ENCODE data around the gene SERPINA5.

The SERPINA5 gene

GRCh38 chr14:94623856-94624499, 42.8 kb downstream of the SERPINA5 start:
- TF ChIP-seq TEAD4 (IDR thresholded peaks at IDR 0.05) (no peak), CEBPB (IDR thresholded peaks at IDR 0.05) (no peak), MAX (IDR thresholded peaks at IDR 0.05) (no peak), YY1 (IDR thresholded peaks at IDR 0.05; ENCODE audit: low read depth) (no peak), TCF12 (IDR thresholded peaks at IDR 0.05; ENCODE audit: low read depth) (no peak), REST (IDR thresholded peaks at IDR 0.05; ENCODE audit: low read depth) (no peak), FOXM1 (IDR thresholded peaks at IDR 0.05; ENCODE audit: borderline replicate concordance, low read depth) (no peak), ZBTB7A (IDR thresholded peaks at IDR 0.05; ENCODE audit: low read depth) (no peak), CREB1 (IDR thresholded peaks at IDR 0.05; ENCODE audit: low read depth) (no peak), NFIC (IDR thresholded peaks at IDR 0.05) (no peak), EP300 (IDR thresholded peaks at IDR 0.05; ENCODE audit: borderline replicate concordance) (no peak), RAD21 (IDR thresholded peaks at IDR 0.05; ENCODE audit: low read depth) (no peak), EGR1 (IDR thresholded peaks at IDR 0.05) (no peak), TAF1 (IDR thresholded peaks at IDR 0.05; ENCODE audit: low read depth) (no peak), USF1 (IDR thresholded peaks at IDR 0.05) (no peak)

- no peak for TF ChIP-seq REST (IDR thresholded peaks at IDR 0.05; ENCODE audit: low read depth)
- TF ChIP-seq USF1 (IDR thresholded peaks at IDR 0.05) = no peak
- TF ChIP-seq EGR1 (IDR thresholded peaks at IDR 0.05) = no peak
- no peak for TF ChIP-seq TCF12 (IDR thresholded peaks at IDR 0.05; ENCODE audit: low read depth)
- no peak for TF ChIP-seq TEAD4 (IDR thresholded peaks at IDR 0.05)
- no peak for TF ChIP-seq YY1 (IDR thresholded peaks at IDR 0.05; ENCODE audit: low read depth)
- TF ChIP-seq ZBTB7A (IDR thresholded peaks at IDR 0.05; ENCODE audit: low read depth) = no peak
- no peak for TF ChIP-seq RAD21 (IDR thresholded peaks at IDR 0.05; ENCODE audit: low read depth)
- TF ChIP-seq EP300 (IDR thresholded peaks at IDR 0.05; ENCODE audit: borderline replicate concordance) = no peak
- TF ChIP-seq FOXM1 (IDR thresholded peaks at IDR 0.05; ENCODE audit: borderline replicate concordance, low read depth) = no peak
- no peak for TF ChIP-seq TAF1 (IDR thresholded peaks at IDR 0.05; ENCODE audit: low read depth)
- no peak for TF ChIP-seq CREB1 (IDR thresholded peaks at IDR 0.05; ENCODE audit: low read depth)
- no peak for TF ChIP-seq NFIC (IDR thresholded peaks at IDR 0.05)
- no peak for TF ChIP-seq CEBPB (IDR thresholded peaks at IDR 0.05)
- TF ChIP-seq MAX (IDR thresholded peaks at IDR 0.05) = no peak
Measured at GRCh38 chr14:94624537-94625352, 43.5 kb downstream of the SERPINA5 start.

GRCh38 chr14:94625353-94625635, 44.1 kb downstream of the SERPINA5 start:
- TF ChIP-seq USF1 (IDR thresholded peaks at IDR 0.05) (no peak), NFIC (IDR thresholded peaks at IDR 0.05) (no peak), TCF12 (IDR thresholded peaks at IDR 0.05; ENCODE audit: low read depth) (no peak), EGR1 (IDR thresholded peaks at IDR 0.05) (no peak), ZBTB7A (IDR thresholded peaks at IDR 0.05; ENCODE audit: low read depth) (no peak), CREB1 (IDR thresholded peaks at IDR 0.05; ENCODE audit: low read depth) (no peak), EP300 (IDR thresholded peaks at IDR 0.05; ENCODE audit: borderline replicate concordance) (no peak), TAF1 (IDR thresholded peaks at IDR 0.05; ENCODE audit: low read depth) (no peak), CEBPB (IDR thresholded peaks at IDR 0.05) (no peak), RAD21 (IDR thresholded peaks at IDR 0.05; ENCODE audit: low read depth) (no peak), TEAD4 (IDR thresholded peaks at IDR 0.05) (no peak), MAX (IDR thresholded peaks at IDR 0.05) (no peak)

GRCh38 chr14:94628578-94628977, 47.4 kb downstream of the SERPINA5 start:
- TF ChIP-seq YY1 (IDR thresholded peaks at IDR 0.05; ENCODE audit: low read depth) (no peak), CREB1 (IDR thresholded peaks at IDR 0.05; ENCODE audit: low read depth) (no peak), REST (IDR thresholded peaks at IDR 0.05; ENCODE audit: low read depth) (no peak), RAD21 (IDR thresholded peaks at IDR 0.05; ENCODE audit: low read depth) (no peak), ZBTB7A (IDR thresholded peaks at IDR 0.05; ENCODE audit: low read depth) (no peak), TEAD4 (IDR thresholded peaks at IDR 0.05) (no peak), TAF1 (IDR thresholded peaks at IDR 0.05; ENCODE audit: low read depth) (no peak)

Data from Ishikawa (cell line).